ENCODE data around the gene ZFP36. TPM values are rescaled to one million over a fixed set of nuclear protein-coding genes. Genes with fewer than 3 reads are reported as not detected.

The ZFP36 gene
- total and polyA plus RNA-seq, 2 of the 8 experiments (the other 6 are each of a cell fraction or from before 2014, with no cell fraction given): 4.0 to 10.9 TPM

DNA sequence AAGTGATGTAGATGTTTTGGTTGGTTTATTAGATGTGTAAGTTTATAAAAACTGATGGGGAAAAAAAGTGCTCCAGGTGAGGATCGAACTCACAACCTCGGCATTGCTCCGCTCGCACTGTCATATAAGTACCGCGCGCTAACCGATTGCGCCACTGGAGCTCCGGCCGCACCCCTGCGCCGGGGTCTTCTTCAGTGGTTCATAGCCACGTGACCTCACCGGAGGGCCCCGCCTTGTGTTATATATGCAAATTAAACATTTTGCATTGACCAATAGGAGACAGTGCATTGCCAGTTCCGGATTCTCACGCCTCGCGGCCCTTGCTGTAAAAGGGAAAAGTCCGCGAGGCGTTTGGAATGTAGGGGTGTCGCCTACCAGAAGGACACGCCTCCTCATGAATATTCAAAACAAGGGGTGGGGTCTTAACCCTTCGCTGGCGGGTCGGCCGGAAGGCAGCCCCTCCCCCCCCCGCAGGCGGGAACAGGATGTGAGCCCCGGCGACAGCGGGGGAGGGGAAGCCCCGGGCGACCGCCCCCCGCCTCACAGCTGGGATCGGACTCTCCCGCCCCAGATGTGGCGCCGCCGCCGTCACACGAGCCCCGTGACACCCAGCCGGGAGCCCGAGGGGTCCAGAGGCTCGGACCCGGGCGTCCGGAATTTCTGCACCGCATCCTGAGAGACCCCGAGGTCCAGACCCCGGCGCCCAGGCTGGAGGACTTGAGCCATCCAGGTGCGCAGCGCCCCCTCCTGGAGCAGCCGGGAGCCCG is 5.6 kb downstream of the ZFP36 start, which contains the start of gene PLEKHG2 (continued):
- TF ChIP-seq, protein P1, sequence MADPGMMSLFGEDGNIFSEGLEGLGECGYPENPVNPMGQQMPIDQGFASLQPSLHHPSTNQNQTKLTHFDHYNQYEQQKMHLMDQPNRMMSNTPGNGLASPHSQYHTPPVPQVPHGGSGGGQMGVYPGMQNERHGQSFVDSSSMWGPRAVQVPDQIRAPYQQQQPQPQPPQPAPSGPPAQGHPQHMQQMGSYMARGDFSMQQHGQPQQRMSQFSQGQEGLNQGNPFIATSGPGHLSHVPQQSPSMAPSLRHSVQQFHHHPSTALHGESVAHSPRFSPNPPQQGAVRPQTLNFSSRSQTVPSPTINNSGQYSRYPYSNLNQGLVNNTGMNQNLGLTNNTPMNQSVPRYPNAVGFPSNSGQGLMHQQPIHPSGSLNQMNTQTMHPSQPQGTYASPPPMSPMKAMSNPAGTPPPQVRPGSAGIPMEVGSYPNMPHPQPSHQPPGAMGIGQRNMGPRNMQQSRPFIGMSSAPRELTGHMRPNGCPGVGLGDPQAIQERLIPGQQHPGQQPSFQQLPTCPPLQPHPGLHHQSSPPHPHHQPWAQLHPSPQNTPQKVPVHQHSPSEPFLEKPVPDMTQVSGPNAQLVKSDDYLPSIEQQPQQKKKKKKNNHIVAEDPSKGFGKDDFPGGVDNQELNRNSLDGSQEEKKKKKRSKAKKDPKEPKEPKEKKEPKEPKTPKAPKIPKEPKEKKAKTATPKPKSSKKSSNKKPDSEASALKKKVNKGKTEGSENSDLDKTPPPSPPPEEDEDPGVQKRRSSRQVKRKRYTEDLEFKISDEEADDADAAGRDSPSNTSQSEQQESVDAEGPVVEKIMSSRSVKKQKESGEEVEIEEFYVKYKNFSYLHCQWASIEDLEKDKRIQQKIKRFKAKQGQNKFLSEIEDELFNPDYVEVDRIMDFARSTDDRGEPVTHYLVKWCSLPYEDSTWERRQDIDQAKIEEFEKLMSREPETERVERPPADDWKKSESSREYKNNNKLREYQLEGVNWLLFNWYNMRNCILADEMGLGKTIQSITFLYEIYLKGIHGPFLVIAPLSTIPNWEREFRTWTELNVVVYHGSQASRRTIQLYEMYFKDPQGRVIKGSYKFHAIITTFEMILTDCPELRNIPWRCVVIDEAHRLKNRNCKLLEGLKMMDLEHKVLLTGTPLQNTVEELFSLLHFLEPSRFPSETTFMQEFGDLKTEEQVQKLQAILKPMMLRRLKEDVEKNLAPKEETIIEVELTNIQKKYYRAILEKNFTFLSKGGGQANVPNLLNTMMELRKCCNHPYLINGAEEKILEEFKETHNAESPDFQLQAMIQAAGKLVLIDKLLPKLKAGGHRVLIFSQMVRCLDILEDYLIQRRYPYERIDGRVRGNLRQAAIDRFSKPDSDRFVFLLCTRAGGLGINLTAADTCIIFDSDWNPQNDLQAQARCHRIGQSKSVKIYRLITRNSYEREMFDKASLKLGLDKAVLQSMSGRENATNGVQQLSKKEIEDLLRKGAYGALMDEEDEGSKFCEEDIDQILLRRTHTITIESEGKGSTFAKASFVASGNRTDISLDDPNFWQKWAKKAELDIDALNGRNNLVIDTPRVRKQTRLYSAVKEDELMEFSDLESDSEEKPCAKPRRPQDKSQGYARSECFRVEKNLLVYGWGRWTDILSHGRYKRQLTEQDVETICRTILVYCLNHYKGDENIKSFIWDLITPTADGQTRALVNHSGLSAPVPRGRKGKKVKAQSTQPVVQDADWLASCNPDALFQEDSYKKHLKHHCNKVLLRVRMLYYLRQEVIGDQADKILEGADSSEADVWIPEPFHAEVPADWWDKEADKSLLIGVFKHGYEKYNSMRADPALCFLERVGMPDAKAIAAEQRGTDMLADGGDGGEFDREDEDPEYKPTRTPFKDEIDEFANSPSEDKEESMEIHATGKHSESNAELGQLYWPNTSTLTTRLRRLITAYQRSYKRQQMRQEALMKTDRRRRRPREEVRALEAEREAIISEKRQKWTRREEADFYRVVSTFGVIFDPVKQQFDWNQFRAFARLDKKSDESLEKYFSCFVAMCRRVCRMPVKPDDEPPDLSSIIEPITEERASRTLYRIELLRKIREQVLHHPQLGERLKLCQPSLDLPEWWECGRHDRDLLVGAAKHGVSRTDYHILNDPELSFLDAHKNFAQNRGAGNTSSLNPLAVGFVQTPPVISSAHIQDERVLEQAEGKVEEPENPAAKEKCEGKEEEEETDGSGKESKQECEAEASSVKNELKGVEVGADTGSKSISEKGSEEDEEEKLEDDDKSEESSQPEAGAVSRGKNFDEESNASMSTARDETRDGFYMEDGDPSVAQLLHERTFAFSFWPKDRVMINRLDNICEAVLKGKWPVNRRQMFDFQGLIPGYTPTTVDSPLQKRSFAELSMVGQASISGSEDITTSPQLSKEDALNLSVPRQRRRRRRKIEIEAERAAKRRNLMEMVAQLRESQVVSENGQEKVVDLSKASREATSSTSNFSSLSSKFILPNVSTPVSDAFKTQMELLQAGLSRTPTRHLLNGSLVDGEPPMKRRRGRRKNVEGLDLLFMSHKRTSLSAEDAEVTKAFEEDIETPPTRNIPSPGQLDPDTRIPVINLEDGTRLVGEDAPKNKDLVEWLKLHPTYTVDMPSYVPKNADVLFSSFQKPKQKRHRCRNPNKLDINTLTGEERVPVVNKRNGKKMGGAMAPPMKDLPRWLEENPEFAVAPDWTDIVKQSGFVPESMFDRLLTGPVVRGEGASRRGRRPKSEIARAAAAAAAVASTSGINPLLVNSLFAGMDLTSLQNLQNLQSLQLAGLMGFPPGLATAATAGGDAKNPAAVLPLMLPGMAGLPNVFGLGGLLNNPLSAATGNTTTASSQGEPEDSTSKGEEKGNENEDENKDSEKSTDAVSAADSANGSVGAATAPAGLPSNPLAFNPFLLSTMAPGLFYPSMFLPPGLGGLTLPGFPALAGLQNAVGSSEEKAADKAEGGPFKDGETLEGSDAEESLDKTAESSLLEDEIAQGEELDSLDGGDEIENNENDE (IDR thresholded peaks at IDR 0.05; ENCODE audit: insufficient replicate concordance, low read length): no peak
- TF ChIP-seq KDM1A (IDR thresholded peaks at IDR 0.05; ENCODE audit: borderline replicate concordance, low read length) (peak; percentile 14; the same call in 1 of the 2 replicates), RNF2 (IDR thresholded peaks at IDR 0.05; ENCODE audit: borderline replicate concordance, low read depth, low read length, missing control alignments, poor library complexity, severe bottlenecking) (no peak), SP2 (IDR thresholded peaks at IDR 0.05; ENCODE audit: low read length) (no peak), SIRT6 (IDR thresholded peaks at IDR 0.05; ENCODE audit: low read length) (no peak), ASH2L (IDR thresholded peaks at IDR 0.05; ENCODE audit: low read length) (peak; percentile 62), TAF1 (IDR thresholded peaks at IDR 0.05; ENCODE audit: low read depth, low read length) (peak; percentile 72)
- TF ChIP-seq, protein P2, sequence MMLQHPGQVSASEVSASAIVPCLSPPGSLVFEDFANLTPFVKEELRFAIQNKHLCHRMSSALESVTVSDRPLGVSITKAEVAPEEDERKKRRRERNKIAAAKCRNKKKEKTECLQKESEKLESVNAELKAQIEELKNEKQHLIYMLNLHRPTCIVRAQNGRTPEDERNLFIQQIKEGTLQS (IDR thresholded peaks at IDR 0.05; ENCODE audit: insufficient read depth, low read depth, low read length): no peak; the same call in 1 of the 2 replicates
- TF ChIP-seq, protein P3, sequence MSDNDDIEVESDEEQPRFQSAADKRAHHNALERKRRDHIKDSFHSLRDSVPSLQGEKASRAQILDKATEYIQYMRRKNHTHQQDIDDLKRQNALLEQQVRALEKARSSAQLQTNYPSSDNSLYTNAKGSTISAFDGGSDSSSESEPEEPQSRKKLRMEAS (IDR thresholded peaks at IDR 0.05): peak; percentile 63

Measured in H1 (cell line).